CD8-positive, alpha-beta memory T cell (primary cell): ENCODE measurements around the gene CYP46A1. TPM values are rescaled to one million over a fixed set of nuclear protein-coding genes. Genes with fewer than 3 reads are reported as not detected.

Experiments used
- CTCF ChIA-PET: fragments of 350-600 bp; sonication (Branson Sonifier 250); formaldehyde crosslinking; loops from one replicate; lab custom pipeline; 2021; ENCODE audit warnings: antibody characterized with exemption; lab: Charles Lee
- POLR2A ChIA-PET: fragments of 350-600 bp; sonication (Branson Sonifier 250); formaldehyde crosslinking; loops from one replicate; lab custom pipeline; 2021; ENCODE audit warnings: antibody characterized with exemption; lab: Charles Lee
- DNase-seq, 5 donors: peaks; one replicate each; pipeline versions ENCODE4 v3.0.0 to v3.0.0-alpha.2; 2020 to 2022; ENCODE audit warnings: mixed read lengths in 1 of 5
- H3K27ac ChIP-seq: one replicate; pipeline ENCODE4 v1.7.0; 2013; ENCODE audit warnings: low read depth, mild to moderate bottlenecking, low read length, moderate library complexity
- H3K27me3 ChIP-seq: 2 replicates; pipeline ENCODE4 v1.7.0; 2013; ENCODE audit warnings: low read length, mild to moderate bottlenecking; ENCODE audit not compliant: insufficient read depth, poor library complexity, severe bottlenecking
- H3K36me3 ChIP-seq: 2 replicates; pipeline ENCODE4 v1.7.0; 2013; ENCODE audit warnings: mild to moderate bottlenecking, low read length, moderate library complexity; ENCODE audit not compliant: insufficient read depth
- H3K4me1 ChIP-seq: 2 replicates; pipeline ENCODE4 v1.7.0; 2013; ENCODE audit warnings: mild to moderate bottlenecking, low read length, moderate library complexity; ENCODE audit not compliant: insufficient read depth
- H3K4me3 ChIP-seq: 2 replicates; pipeline ENCODE4 v1.7.0; 2013; ENCODE audit warnings: mild to moderate bottlenecking, low read length
- H3K9me3 ChIP-seq: 2 replicates; pipeline ENCODE4 v1.7.0; 2013; ENCODE audit warnings: mild to moderate bottlenecking, low read length
- H3K27ac Mint-ChIP-seq, 8 donors: one replicate each; pipeline ENCODE4 v1.8.0; 2020 to 2021; ENCODE audit warnings: mixed read lengths in 8 of 8, mild to moderate bottlenecking in 6 of 8, inconsistent platforms in 3 of 8, moderate library complexity in 3 of 8
- H3K27me3 Mint-ChIP-seq, 2 donors: one replicate each; pipeline ENCODE4 v1.8.0; 2020 to 2021; ENCODE audit warnings: mixed read lengths in 2 of 2, mild to moderate bottlenecking in 1 of 2, moderate library complexity in 1 of 2
- H3K36me3 Mint-ChIP-seq, 3 donors: one replicate each; pipeline ENCODE4 v1.8.0; 2020 to 2021; ENCODE audit warnings: mixed read lengths in 3 of 3, inconsistent platforms in 1 of 3, mild to moderate bottlenecking in 1 of 3
- H3K4me1 Mint-ChIP-seq, 3 donors: one replicate each; pipeline ENCODE4 v1.8.0; 2020 to 2021; ENCODE audit warnings: mixed read lengths in 3 of 3, inconsistent platforms in 1 of 3, mild to moderate bottlenecking in 1 of 3
- H3K4me3 Mint-ChIP-seq, 7 donors: one replicate each; pipeline ENCODE4 v1.8.0; 2020 to 2021; ENCODE audit warnings: mixed read lengths in 7 of 7, mild to moderate bottlenecking in 6 of 7, moderate library complexity in 4 of 7, inconsistent platforms in 2 of 7
- H3K9me3 Mint-ChIP-seq, 5 donors: one replicate each; pipeline ENCODE4 v1.8.0; 2020 to 2022; ENCODE audit warnings: mixed read lengths in 5 of 5, mild to moderate bottlenecking in 3 of 5, moderate library complexity in 2 of 5, inconsistent platforms in 1 of 5
- polyA plus RNA-seq: library from polyadenylated mRNA; unstranded; fragments of 300-500 nt; fragmentation: Illumina TruSeq; gene quantifications from one replicate; pipeline ENCODE4 v1.2.3, GENCODE V29; 2021
- total RNA-seq, 2 experiments: library from RNA; stranded (reverse); gene quantifications; one replicate each; pipeline ENCODE4 v1.2.3, GENCODE V29; 2021

Gene CYP46A1
- total and polyA plus RNA-seq, 3 experiments from 2014 or later, result 0.07 to 0.20 TPM; not detected in 1

- Histone ChIP-seq H3K27me3 (no peaks in the 10 kb centered on the region), H3K4me3 (no peak overlapping the region), H3K4me1 (no peaks in the 10 kb centered on the region), H3K36me3 (no peaks in the 10 kb centered on the region), H3K9me3 (peaks cover 5% of the 10 kb centered on the region), H3K27ac (no peak overlapping the region)
- H3K27me3 Mint-ChIP-seq, result peaks cover 8 to 33% of the 10 kb centered on the region in 2 donors
- peaks cover 8 to 11% (median 10%) of the 10 kb centered on the region in 5 donors for H3K9me3 Mint-ChIP-seq
- no peak overlapping the region for H3K4me3 Mint-ChIP-seq
- no peak overlapping the region for H3K27ac Mint-ChIP-seq
- ChIA-PET POLR2A (no interaction called here), CTCF (interaction anchor here (1.3 kb wide), 1 partner anchor 17 kb away, joined by 3 read pairs; no protein-coding TSS in a partner anchor)
- H3K4me1 Mint-ChIP-seq, result peaks cover 3 to 9% (median 5%) of the 10 kb centered on the region in 3 donors
- peaks cover 0 to 6% (median 0%) of the 10 kb centered on the region in 3 donors for H3K36me3 Mint-ChIP-seq
- peak in 1 of 5 donors; percentile 13 for DNase-seq
Measured at GRCh38 chr14:99698236-99698635, 14.1 kb downstream of the CYP46A1 start.

DNA sequence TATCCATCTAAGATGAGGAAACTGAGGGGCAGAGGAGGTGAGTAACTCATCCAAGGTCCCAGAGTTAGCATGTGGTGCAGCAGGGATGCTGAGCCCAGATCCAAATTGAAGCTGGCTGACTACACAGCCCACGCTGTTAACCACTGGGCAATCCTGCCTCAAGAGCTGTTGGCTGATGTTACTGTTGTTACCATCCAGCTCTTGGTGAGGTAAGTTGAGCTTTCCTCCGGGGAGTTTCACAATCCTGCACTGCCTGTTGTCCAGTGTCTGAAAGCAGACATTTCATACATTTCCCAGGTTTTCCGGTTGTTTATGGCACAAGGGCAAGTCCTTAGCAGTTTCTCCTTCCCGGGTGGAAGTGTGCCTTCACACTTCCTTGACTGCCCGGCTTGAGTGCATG is 14.5 kb downstream of the CYP46A1 start:
- ChIA-PET POLR2A (no interaction called here), CTCF (interaction anchor here (1.3 kb wide), 1 partner anchor 17 kb away, joined by 3 read pairs; no protein-coding TSS in a partner anchor)
- Histone ChIP-seq H3K4me1 (no peaks in the 10 kb centered on the region), H3K4me3 (no peak overlapping the region), H3K27ac (no peak overlapping the region), H3K27me3 (no peaks in the 10 kb centered on the region), H3K9me3 (peaks cover 9% of the 10 kb centered on the region), H3K36me3 (no peaks in the 10 kb centered on the region)
- H3K4me1 Mint-ChIP-seq, result peaks cover 3 to 9% (median 5%) of the 10 kb centered on the region in 3 donors
- no peak overlapping the region for H3K27ac Mint-ChIP-seq
- H3K4me3 Mint-ChIP-seq, result no peak overlapping the region
- peaks cover 12 to 37% of the 10 kb centered on the region in 2 donors for H3K27me3 Mint-ChIP-seq
- peaks cover 0 to 10% (median 0%) of the 10 kb centered on the region in 3 donors for H3K36me3 Mint-ChIP-seq
- peak in 1 of 5 donors; percentile 13 for DNase-seq
- peaks cover 12 to 15% (median 14%) of the 10 kb centered on the region in 5 donors for H3K9me3 Mint-ChIP-seq

- Mint-ChIP-seq H3K27me3 (peaks cover 12 to 39% of the 10 kb centered on the region in 2 donors), H3K4me1 (peaks cover 3 to 9% (median 5%) of the 10 kb centered on the region in 3 donors), H3K27ac (no peak overlapping the region), H3K4me3 (peak overlapping the region in 3 of 7 donors; percentile 6 to 21 (median 16)), H3K36me3 (peaks cover 0 to 14% (median 0%) of the 10 kb centered on the region in 3 donors), H3K9me3 (peaks cover 14 to 21% (median 19%) of the 10 kb centered on the region in 5 donors)
- ChIA-PET POLR2A (no interaction called here), CTCF (interaction anchor here (1.3 kb wide), 1 partner anchor 18 kb away, joined by 3 read pairs; no protein-coding TSS in a partner anchor)
- no peaks in the 10 kb centered on the region for H3K27me3 ChIP-seq
- H3K4me3 ChIP-seq, result no peak overlapping the region
- DNase-seq, result peak in 1 of 5 donors; percentile 19
- H3K9me3 ChIP-seq, result peaks cover 11% of the 10 kb centered on the region
- H3K4me1 ChIP-seq, result no peaks in the 10 kb centered on the region
- no peaks in the 10 kb centered on the region for H3K36me3 ChIP-seq
- H3K27ac ChIP-seq, result no peak overlapping the region
Measured at GRCh38 chr14:99699085-99699760, 15.1 kb downstream of the CYP46A1 start.

GRCh38 chr14:99699861-99700260 is 15.8 kb downstream of the CYP46A1 start:
- Mint-ChIP-seq H3K27me3 (peaks cover 14 to 45% of the 10 kb centered on the region in 2 donors), H3K4me1 (peaks cover 3 to 9% (median 5%) of the 10 kb centered on the region in 3 donors), H3K36me3 (peaks cover 0 to 20% (median 0%) of the 10 kb centered on the region in 3 donors), H3K4me3 (no peak overlapping the region), H3K9me3 (peaks cover 17 to 27% (median 25%) of the 10 kb centered on the region in 5 donors), H3K27ac (no peak overlapping the region)
- no peaks in the 10 kb centered on the region for H3K36me3 ChIP-seq
- peaks cover 11% of the 10 kb centered on the region for H3K9me3 ChIP-seq
- POLR2A ChIA-PET, result no interaction called here
- peak in 1 of 5 donors; percentile 18 for DNase-seq
- CTCF ChIA-PET, result interaction anchor here (1.3 kb wide), 1 partner anchor 13 kb away, joined by 5 read pairs; no protein-coding TSS in a partner anchor
- no peak overlapping the region for H3K4me3 ChIP-seq
- no peak overlapping the region for H3K27ac ChIP-seq
- H3K27me3 ChIP-seq, result no peaks in the 10 kb centered on the region
- no peaks in the 10 kb centered on the region for H3K4me1 ChIP-seq

DNA sequence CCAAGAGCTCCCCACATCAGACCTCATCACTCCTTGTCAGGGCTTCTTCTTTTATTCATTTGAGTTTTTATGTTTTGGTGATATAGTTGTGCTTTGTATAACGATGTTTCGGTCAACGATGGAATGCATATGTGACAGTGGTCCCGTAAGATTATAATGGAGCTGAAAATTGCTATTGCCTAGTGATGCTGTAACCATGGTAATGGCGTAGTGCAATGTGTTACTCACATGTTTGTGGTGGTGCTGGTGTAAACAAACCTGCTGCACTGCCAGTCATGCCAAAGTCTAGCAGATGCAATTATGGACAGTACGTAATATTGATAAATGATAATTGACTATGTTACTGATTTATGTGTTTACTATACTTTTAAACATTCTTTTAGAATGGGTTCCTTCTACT is 16.3 kb downstream of the CYP46A1 start:
- Mint-ChIP-seq H3K4me1 (peaks cover 3 to 9% (median 5%) of the 10 kb centered on the region in 3 donors), H3K27ac (no peak overlapping the region), H3K4me3 (no peak overlapping the region), H3K36me3 (peaks cover 0 to 20% (median 0%) of the 10 kb centered on the region in 3 donors), H3K9me3 (peaks cover 17 to 27% (median 25%) of the 10 kb centered on the region in 5 donors), H3K27me3 (peaks cover 14 to 43% of the 10 kb centered on the region in 2 donors)
- Histone ChIP-seq H3K36me3 (no peaks in the 10 kb centered on the region), H3K4me1 (no peaks in the 10 kb centered on the region), H3K4me3 (no peak overlapping the region), H3K27ac (no peak overlapping the region), H3K27me3 (no peaks in the 10 kb centered on the region), H3K9me3 (peaks cover 11% of the 10 kb centered on the region)
- ChIA-PET CTCF (interaction anchor here (0.9 to 1.3 kb wide), 2 partner anchors 12 to 13 kb away, joined by 3 to 5 read pairs; no protein-coding TSS in a partner anchor), POLR2A (no interaction called here)
- DNase-seq, result no peak

DNA sequence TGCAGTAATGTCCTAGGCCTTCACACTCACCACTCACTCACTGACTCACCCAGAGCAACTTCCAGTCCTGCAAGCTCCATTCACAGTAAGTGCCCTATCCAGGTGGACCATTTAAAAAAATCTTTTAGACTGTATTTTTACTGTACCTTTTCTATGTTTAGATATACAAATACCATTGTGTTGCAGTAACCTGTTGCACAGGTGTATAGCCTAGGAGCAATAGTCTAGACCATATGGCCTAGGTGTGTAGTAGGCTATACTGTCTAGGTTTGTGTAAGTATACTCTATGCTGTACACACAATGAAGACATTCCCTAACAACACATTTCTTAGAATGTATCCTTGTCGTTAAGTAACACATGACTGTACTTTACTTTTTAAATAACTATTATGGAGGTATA is 17.2 kb downstream of the CYP46A1 start:
- peaks cover 11% of the 10 kb centered on the region for H3K9me3 ChIP-seq
- Mint-ChIP-seq H3K4me1 (peaks cover 3 to 9% (median 5%) of the 10 kb centered on the region in 3 donors), H3K27me3 (peaks cover 14 to 43% of the 10 kb centered on the region in 2 donors), H3K9me3 (peaks cover 17 to 27% (median 25%) of the 10 kb centered on the region in 5 donors), H3K4me3 (no peak overlapping the region), H3K36me3 (peaks cover 0 to 20% (median 0%) of the 10 kb centered on the region in 3 donors), H3K27ac (no peak overlapping the region)
- CTCF ChIA-PET, result interaction anchor here (0.9 to 1.3 kb wide), 2 partner anchors 13 to 14 kb away, joined by 3 to 5 read pairs; no protein-coding TSS in a partner anchor
- no peak for DNase-seq
- H3K4me1 ChIP-seq, result no peaks in the 10 kb centered on the region
- H3K27ac ChIP-seq, result no peak overlapping the region
- H3K36me3 ChIP-seq, result no peaks in the 10 kb centered on the region
- H3K4me3 ChIP-seq, result no peak overlapping the region
- POLR2A ChIA-PET, result no interaction called here
- H3K27me3 ChIP-seq, result no peaks in the 10 kb centered on the region

DNA sequence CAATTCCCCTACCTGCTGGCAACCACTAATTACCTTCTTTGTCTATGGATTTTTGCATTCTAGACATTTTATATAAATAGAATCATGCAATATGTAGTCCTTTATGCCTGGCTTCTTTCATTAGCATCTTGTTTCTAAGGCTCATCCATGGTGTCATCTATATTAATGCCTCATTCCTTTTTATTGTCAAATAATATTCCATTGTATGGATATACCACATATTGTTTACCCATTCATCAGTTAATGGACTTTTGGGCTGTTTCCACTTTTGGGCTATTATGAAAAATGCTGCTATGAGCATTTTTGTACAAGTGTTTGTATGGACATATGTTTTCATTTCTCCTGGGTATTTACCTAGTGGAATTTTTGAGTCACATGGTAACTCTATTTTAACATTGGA is 18.0 kb downstream of the CYP46A1 start:
- CTCF ChIA-PET, result no interaction called here
- H3K27me3 ChIP-seq, result no peaks in the 10 kb centered on the region
- Mint-ChIP-seq H3K4me1 (peaks cover 3 to 9% (median 5%) of the 10 kb centered on the region in 3 donors), H3K36me3 (peaks cover 0 to 20% (median 0%) of the 10 kb centered on the region in 3 donors), H3K4me3 (no peak overlapping the region), H3K27me3 (peaks cover 16 to 43% of the 10 kb centered on the region in 2 donors), H3K27ac (no peak overlapping the region), H3K9me3 (peaks cover 17 to 27% (median 25%) of the 10 kb centered on the region in 5 donors)
- no peaks in the 10 kb centered on the region for H3K36me3 ChIP-seq
- H3K27ac ChIP-seq, result no peak overlapping the region
- no peak overlapping the region for H3K4me3 ChIP-seq
- POLR2A ChIA-PET, result no interaction called here
- no peaks in the 10 kb centered on the region for H3K4me1 ChIP-seq
- DNase-seq, result no peak
- H3K9me3 ChIP-seq, result peaks cover 11% of the 10 kb centered on the region

- no peak overlapping the region for H3K4me3 ChIP-seq
- CTCF ChIA-PET, result no interaction called here
- H3K27me3 Mint-ChIP-seq, result peaks cover 11 to 39% of the 10 kb centered on the region in 2 donors
Measured at GRCh38 chr14:99703381-99703780, 19.3 kb downstream of the CYP46A1 start.

More at GRCh38 chr14:99703381-99703780, 19.3 kb downstream of the CYP46A1 start:
- peaks cover 0 to 23% (median 0%) of the 10 kb centered on the region in 3 donors for H3K36me3 Mint-ChIP-seq
- H3K27ac Mint-ChIP-seq, result peak overlapping the region in 1 of 8 donors; percentile 83
- Histone ChIP-seq H3K27me3 (no peaks in the 10 kb centered on the region), H3K36me3 (no peaks in the 10 kb centered on the region), H3K27ac (no peak overlapping the region), H3K9me3 (peaks cover 11% of the 10 kb centered on the region), H3K4me1 (no peaks in the 10 kb centered on the region)
- POLR2A ChIA-PET, result no interaction called here
- no peak overlapping the region for H3K4me3 Mint-ChIP-seq
- DNase-seq, result no peak
- H3K4me1 Mint-ChIP-seq, result peaks cover 3 to 6% (median 5%) of the 10 kb centered on the region in 3 donors
- H3K9me3 Mint-ChIP-seq, result peaks cover 17 to 27% (median 25%) of the 10 kb centered on the region in 5 donors
